ENCODE data around the gene MAPKAPK2.

GRCh38 chr1:206679738-206680211, 4.9 kb upstream of the MAPKAPK2 start:
- no peak for TF ChIP-seq CTCF (conservative IDR thresholded peaks at IDR 0.05; ENCODE audit: low read length)
- no peak for TF ChIP-seq EZH2phosphoT487 (IDR thresholded peaks at IDR 0.05; ENCODE audit: borderline replicate concordance)

Data from Loucy (cell line).